ENCODE data around the gene GPX1.
"Not testable (repeated sequence)": the region's sequence is repeated elsewhere in the genome, so short reads cannot be mapped to it uniquely, and the experiment has no call there.

Gene GPX1

DNA sequence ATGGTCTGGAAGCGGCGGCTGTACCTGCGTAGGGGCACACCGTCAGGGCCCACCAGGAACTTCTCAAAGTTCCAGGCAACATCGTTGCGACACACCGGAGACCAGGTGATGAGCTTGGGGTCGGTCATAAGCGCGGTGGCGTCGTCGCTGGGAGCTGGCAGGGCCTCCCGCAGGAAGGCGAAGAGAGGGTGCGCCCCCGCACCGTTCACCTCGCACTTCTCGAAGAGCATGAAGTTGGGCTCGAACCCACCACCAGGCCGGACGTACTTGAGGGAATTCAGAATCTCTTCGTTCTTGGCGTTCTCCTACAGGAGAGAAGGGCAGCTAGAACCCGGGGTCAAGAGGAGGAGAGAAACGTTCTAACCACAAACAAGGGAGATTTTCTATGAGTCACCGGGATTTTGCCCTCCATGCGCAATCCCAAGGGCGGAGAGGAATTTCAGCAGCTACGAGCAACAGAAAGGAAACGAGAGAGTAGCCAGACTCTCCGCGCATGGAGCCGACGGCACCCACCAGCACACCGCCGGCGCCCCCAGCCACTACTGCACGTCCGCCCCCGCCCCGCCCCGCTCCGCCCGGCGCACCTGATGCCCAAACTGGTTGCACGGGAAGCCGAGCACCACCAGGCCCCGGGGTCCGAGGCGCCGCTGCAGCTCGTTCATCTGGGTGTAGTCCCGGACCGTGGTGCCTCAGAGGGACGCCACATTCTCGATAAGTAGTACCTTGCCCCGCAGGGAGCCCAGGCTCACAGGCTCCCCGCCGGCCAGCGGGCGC lies 523 bp downstream of the GPX1 start:
- DNase-seq = peak; percentile 45

DNA sequence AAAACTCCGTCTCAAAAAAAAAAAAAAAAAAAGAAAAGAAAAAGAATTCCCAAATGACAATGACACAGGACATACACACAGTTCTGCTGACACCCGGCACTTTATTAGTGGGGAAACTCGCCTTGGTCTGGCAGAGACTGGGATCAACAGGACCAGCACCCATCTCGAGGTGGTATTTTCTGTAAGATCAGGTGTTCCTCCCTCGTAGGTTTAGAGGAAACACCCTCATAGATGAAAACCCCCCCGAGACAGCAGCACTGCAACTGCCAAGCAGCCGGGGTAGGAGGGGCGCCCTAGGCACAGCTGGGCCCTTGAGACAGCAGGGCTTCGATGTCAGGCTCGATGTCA lies 1.1 kb downstream of the GPX1 start:
- DNase-seq = not testable (repeated sequence)

- DNase-seq = no peak
These were observed 5.2 kb downstream of the GPX1 start for GRCh38 chr3:49352890-49353421.

DNA sequence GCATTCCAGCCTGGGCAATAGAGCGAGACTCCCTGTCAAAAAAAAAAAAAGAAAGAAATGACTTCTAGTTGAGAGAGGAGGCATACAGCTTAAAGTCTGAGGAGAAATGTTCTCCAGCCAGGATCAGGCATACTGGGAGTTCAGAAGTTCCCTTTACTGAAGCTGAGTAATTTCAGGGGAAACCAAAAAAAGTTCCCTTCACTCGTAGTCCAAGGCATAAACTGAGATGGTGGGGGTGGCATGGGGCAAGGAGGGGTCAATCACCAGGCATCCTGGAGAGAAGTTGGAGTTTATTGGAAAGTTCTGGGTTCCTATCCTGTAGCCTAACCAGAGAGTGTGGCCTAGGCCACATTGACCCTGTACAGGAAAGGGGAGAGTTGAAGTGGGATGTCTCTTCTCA lies 5.9 kb downstream of the GPX1 start:
- DNase-seq = no peak

DNA sequence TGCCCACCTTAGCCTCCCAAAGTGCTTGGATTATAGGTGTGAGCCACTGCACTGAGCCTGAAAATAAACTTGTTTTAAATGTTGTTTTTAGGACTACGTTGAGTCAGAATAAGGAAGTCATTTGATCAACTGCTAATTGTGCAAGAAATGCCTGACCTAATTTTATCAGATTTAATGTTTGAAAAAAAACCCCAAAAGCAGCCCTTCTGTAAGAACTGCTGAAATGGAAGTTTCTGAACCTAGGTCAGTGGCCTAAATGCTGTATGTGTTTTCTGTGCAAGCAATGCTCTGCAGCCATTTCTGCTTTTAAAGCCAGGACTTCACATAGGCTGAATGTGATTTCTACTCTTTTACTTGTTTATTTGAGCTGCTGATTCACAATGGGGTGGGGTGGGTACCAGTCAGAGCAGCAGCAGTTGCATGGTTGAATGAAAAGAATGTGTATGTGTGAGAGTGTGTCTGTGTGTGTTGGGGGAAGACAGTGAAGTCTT lies 6.6 kb downstream of the GPX1 start:
- DNase-seq = no peak

GRCh38 chr3:49349348-49350114 lies 8.6 kb downstream of the GPX1 start:
- no peak for DNase-seq

DNA sequence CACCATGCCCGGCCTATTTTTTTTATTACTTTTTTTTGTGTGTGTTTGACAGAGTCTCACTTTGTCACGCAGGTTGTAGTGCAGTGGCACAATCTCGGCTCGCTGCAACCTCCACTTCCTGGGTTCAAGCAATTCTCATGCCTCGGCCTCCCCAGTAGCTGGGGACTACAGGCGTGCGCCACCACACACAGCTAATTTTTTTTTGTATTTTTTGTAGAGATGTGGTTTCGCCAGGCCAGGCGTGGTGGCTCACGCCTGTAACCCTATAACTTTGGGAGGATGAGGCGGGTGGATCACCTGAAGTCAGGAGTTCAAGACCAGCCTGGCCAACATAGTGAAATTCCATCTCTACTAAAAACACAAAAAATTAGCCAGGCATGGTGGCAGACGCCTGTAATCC lies 9.8 kb downstream of the GPX1 start:
- not testable (repeated sequence) for DNase-seq

DNA sequence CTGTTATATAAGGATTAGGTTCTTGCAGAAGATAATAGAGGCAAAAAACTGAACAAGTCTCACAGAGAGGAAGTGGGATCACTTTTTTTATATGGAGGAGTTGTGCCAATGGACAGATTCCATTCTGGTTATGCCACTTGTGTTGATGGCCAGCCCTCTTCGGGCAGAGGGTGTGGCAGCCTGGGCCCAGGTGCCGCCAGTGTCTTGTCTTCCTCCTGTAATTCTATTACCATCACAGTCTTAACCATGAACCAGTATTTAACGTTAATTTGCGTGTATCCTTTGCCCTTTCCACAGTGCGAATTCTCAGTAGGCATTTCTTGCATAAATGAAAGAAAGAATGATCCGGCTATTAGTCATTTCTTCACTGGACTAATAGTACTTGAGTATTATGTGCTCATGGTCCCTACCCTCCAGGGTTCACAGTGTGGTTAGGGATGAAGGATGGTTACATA lies 11.3 kb downstream of the GPX1 start:
- no peak for DNase-seq

GRCh38 chr3:49343163-49343562 lies 15.0 kb downstream of the GPX1 start:
- no peak for DNase-seq

GRCh38 chr3:49341996-49342395 lies 16.2 kb downstream of the GPX1 start:
- no peak for DNase-seq

DNA sequence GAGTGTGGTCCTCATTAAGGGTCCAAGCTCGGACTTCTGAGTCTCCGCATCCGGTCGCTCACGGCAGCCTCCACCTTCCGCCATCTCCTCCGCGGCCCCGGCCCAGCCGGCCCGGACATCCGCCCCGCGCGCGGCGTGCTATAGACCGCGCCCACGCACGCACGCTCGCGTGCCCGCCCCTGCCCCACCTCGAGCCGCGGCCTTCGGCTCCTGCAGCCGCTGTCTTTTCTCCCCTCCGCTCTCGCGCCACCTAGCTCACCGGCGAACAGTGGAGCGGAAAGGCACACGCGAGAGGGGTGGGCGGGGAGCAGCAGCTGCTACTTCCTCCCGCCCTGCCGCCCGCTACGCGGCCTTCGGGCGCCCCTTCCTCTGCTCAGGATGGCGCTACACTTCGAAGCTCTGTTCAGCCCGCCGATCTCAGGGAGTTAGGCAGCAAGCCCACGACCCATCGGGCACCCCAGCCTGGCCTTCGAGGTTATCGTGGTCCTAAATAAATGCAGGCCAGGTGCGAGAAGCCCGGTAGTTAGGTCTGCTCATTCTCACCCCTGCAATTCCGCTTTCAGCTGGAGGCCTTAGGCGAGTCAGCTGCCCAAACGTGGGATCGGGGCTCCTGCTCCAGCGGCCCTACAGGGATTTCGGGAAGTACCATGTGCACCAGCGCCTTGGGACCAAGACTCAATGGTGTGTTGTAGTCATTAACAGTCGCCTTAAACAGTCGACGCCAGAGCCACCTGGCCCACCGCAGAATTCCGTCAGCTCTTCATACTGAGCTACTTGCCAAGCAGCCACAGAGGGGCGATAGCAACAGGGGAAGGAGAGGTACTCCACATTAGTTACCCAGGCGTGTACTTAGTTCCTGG lies 18.0 kb downstream of the GPX1 start, which contains the start of gene USP4:
Gene USP4 (minus strand): TSS at position 113 of the 860 bp plus-strand sequence. CDS start 29 bp downstream, at position 84.
- peak; percentile 89 for DNase-seq

GRCh38 chr3:49339581-49339940 lies 18.6 kb downstream of the GPX1 start:
- DNase-seq = peak; percentile 14

DNA sequence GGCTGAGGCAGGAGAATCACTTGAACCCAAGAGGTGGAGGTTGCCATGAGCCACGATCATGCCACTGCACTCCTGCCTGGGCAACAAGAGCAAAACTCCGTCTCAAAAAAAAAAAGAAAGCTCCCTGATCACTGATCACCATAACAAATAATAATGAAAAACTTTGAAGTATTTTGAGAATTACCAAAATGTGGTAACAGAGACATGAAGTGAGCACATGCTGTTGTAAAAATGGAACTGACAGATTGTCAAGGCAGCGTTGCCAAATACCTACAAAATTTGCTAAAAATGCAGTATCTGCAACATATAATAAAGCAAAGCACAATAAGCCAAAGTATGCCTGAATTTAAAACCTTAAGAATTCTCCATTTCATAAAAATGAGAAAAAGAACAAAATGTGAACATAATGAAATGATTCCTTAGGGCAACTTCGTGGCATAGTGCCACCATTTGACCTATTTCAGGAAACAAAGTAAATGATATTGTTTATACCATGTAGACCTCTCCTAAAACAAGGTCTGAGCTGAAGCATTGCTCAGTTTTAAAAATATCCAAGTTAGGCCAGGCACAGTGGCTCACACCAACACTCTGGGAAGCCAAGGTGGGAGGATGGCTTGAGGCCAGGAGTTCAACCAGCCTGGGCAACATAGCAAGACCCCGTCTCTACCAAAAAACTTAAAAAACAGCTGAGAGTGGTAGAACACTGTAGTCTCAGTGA lies 24.1 kb downstream of the GPX1 start:
- DNase-seq = no peak

GRCh38 chr3:49333091-49333490 lies 25.1 kb downstream of the GPX1 start:
- peak; percentile 11 for DNase-seq

DNA sequence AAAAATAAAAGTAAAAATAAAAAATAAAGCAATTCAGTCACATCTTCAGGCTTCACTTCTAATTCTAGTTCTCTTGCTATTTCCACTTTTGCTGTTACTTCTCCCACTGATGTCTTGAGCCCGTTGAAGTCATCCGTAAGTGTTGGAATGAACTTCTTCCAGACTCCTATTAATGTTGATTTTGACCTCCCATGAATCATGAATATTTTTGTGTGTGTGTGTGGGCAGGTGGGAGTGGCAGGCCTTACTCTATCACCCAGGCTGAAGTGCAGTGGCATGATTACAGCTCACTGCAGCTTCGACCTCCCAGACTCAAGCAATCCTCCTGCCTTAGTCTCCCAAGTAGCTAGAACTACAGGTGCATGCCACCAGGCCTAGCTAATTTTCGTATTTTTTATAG lies 29.0 kb downstream of the GPX1 start:
- no peak for DNase-seq

- not testable (repeated sequence) for DNase-seq
These were observed 29.8 kb downstream of the GPX1 start for GRCh38 chr3:49328350-49328749.

GRCh38 chr3:49327485-49327884 lies 30.7 kb downstream of the GPX1 start:
- no peak for DNase-seq

DNA sequence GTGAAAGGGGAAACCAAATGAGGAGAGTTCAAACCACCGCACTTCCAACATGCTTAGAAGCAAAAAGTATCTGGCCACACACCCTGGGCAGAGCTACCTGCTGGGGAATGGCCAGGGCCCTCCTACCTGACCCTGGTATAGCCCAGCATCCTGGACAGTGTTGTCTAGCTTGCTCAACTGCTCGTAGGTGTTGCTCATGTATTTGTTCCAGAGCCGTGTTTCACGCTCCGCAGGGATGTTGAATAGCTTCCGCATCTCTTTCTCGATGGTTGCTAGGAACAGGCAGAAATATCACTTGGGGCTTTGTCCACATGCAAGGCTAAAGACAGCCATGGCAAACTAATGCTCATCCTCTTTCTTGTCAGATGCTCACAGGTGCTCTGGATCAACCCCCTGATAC lies 33.4 kb downstream of the GPX1 start:
- DNase-seq = no peak

- no peak for DNase-seq
These were observed 41.3 kb downstream of the GPX1 start for GRCh38 chr3:49316696-49317457.

GRCh38 chr3:49313896-49314688 lies 44.1 kb downstream of the GPX1 start:
- DNase-seq = no peak

- no peak for DNase-seq
These were observed 46.9 kb downstream of the GPX1 start for GRCh38 chr3:49311283-49311682.

Measured in activated CD4-positive, alpha-beta T cell treated with anti-CD3 and anti-CD28 coated beads, Interleukin-2, amount 50 U/mL, for 1 hour (primary cell).